Transverse colon (tissue), 4 donors: ENCODE results near the gene PTN. TPM values are rescaled to one million over a fixed set of nuclear protein-coding genes. Genes with fewer than 3 reads are reported as not detected.

Source experiments
- DNase-seq: peaks from one replicate; pipeline ENCODE4 v3.0.0-alpha.2; 2019
- H3K27ac ChIP-seq, 4 donors: fragments of 200-600 bp; sonication (generic); 2 replicates each; pipeline ENCODE4 v1.5.1; 2016 to 2018; ENCODE audit warnings: inconsistent platforms in 4 of 4
- H3K27me3 ChIP-seq: fragments of 200-600 bp; sonication (generic); 2 replicates; pipeline ENCODE4 v1.5.1; 2017; ENCODE audit warnings: inconsistent platforms
- H3K36me3 ChIP-seq, 4 donors: fragments of 200-600 bp; sonication (generic); 2 replicates each; pipeline ENCODE4 v1.5.1; 2017 to 2019; ENCODE audit warnings: inconsistent platforms in 4 of 4
- H3K4me1 ChIP-seq, 4 donors: fragments of 200-600 bp; sonication (generic); 2 replicates each; pipeline ENCODE4 v1.5.1; 2017 to 2020; ENCODE audit warnings: inconsistent platforms in 4 of 4
- H3K4me3 ChIP-seq, 4 donors: fragments of 200-600 bp; sonication (generic); 1 replicate in 1 of 4; 2 replicates in 3 of 4; pipeline versions ENCODE4 v1.5.1 to v1.6.1; 2017 to 2019; ENCODE audit warnings: inconsistent platforms in 4 of 4
- H3K9me3 ChIP-seq, 2 donors: fragments of 200-600 bp; sonication (generic); 2 replicates each; pipeline ENCODE4 v1.5.1; 2017 to 2019; ENCODE audit warnings: inconsistent platforms in 2 of 2
- EP300 ChIP-seq: sonication (generic); formaldehyde crosslinking; IDR thresholded peaks from one replicate; pipeline ENCODE4 v1.6.1; 2017; ENCODE audit warnings: antibody characterized with exemption, low read depth
- POLR2A ChIP-seq: fragments of 450-650 bp; IDR thresholded peaks from one replicate; pipeline ENCODE4 v1.6.1; 2016; ENCODE audit warnings: antibody characterized with exemption, mild to moderate bottlenecking, moderate library complexity
- POLR2AphosphoS5 ChIP-seq, 3 donors: sonication (generic); formaldehyde crosslinking; IDR thresholded peaks; one replicate each; pipeline ENCODE4 v1.6.1; 2016; ENCODE audit warnings: antibody characterized with exemption in 3 of 3
- WGBS, 2 donors: methylation state at CpG; one replicate each; pipeline ENCODE4 v1.1.5; 2018; ENCODE audit warnings: low coverage in 1 of 2; 5-methylcytosine and 5-hydroxymethylcytosine counted together
- in situ Hi-C, 4 donors: fragments of 200-750 bp; cut with MboI; loops; one replicate each; pipeline versions ENCODE4 v1.15.0 to v1.15.1; 2017; ENCODE audit warnings: low sequenced_read_pairs in 3 of 4, low pct_ligation_motif_present in 1 of 4, low pct_unique_long_range_greater_than_20kb in 1 of 4
- intact Hi-C: fragments of 100-400 bp; cut with DNase I; formaldehyde crosslinking; loops from one replicate; pipeline ENCODE4 v1.15.1; 2023; ENCODE audit warnings: low total_unique reads
- total RNA-seq, 4 donors: library from RNA; depleted of rRNA; stranded (reverse); fragments of >200 nt; gene quantifications; one replicate each; pipeline ENCODE4 v1.1.0, GENCODE V29; 2016
- TF ChIP-seq, protein P1 (sequence below), 5 experiments: fragments of 200-600 bp in 3 of 5; fragments of 450-650 bp in 2 of 5; sonication (generic) in 3 of 5; IDR thresholded peaks; 1 replicate in 2 of 5; 2 replicates in 3 of 5; pipeline ENCODE4 v1.5.1; 2016 to 2017; ENCODE audit warnings: antibody characterized with exemption in 5 of 5, inconsistent platforms in 3 of 5, mild to moderate bottlenecking in 2 of 5, moderate library complexity in 1 of 5

The PTN gene
- total RNA-seq, 4 donors from 2014 or later, result 3.0 to 6.4 (median 3.8) TPM

DNA sequence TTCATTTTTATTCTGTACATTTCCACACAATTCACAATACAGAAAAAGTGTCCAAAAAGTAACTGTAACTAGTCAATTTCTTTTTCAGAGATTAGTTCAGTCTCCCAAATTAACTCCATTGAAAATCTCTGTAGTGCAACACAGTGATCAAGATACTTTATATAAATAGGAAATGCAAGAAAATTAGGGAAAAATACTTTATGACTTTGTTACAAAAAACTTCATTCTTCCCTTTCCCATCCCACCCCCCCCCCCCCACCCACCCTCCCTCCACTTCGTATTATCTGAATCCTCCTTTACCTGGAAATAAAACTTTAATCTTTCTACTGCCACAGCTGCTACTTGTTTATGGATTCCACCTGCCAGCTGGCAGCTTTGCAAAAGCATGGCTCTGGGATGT is 37.5 kb upstream of the PTN start:
- Histone ChIP-seq H3K4me1 (no peaks in the 10 kb centered on the region), H3K27ac (no peak overlapping the region), H3K4me3 (no peak overlapping the region), H3K36me3 (no peaks in the 10 kb centered on the region), H3K27me3 (no peaks in the 10 kb centered on the region), H3K9me3 (no peaks in the 10 kb centered on the region)
- WGBS, 2 donors, result 29 to 56% methylated on average over 1 of the region's 1 CpG
- no peak for DNase-seq
- intact Hi-C loops (no loop called here), in situ Hi-C loops (no loop called here)
- TF ChIP-seq POLR2A (no peak), POLR2AphosphoS5 (IDR thresholded peaks at IDR 0.05) (no peak), EP300 (no peak)
- TF ChIP-seq, protein P1, sequence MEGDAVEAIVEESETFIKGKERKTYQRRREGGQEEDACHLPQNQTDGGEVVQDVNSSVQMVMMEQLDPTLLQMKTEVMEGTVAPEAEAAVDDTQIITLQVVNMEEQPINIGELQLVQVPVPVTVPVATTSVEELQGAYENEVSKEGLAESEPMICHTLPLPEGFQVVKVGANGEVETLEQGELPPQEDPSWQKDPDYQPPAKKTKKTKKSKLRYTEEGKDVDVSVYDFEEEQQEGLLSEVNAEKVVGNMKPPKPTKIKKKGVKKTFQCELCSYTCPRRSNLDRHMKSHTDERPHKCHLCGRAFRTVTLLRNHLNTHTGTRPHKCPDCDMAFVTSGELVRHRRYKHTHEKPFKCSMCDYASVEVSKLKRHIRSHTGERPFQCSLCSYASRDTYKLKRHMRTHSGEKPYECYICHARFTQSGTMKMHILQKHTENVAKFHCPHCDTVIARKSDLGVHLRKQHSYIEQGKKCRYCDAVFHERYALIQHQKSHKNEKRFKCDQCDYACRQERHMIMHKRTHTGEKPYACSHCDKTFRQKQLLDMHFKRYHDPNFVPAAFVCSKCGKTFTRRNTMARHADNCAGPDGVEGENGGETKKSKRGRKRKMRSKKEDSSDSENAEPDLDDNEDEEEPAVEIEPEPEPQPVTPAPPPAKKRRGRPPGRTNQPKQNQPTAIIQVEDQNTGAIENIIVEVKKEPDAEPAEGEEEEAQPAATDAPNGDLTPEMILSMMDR (IDR thresholded peaks at IDR 0.05), result no peak

DNA sequence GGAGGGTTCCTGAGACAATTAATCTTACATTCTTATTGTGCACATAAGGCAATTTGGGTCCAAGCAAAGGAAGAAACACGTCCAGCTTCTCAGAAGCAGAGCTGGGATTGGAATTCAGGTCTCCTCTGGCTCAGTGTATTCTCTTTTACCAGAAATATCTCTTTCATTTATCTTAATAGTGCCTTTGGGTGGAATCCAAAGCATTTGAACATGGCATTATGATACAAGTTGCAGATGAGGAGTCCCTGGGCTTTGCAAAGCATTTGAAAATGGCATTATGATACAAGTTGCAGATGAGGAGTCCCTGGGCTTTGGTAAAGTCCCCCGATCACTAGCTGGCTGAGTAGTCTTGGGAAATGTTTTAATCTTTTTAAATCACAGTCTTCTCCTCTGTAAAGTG is 30.0 kb upstream of the PTN start:
- no peak overlapping the region for H3K4me3 ChIP-seq
- no peaks in the 10 kb centered on the region for H3K9me3 ChIP-seq
- H3K27ac ChIP-seq, result no peak overlapping the region
- 43 to 67% methylated on average over 1 to 2 of the region's 2 CpGs for WGBS, 2 donors
- no peaks in the 10 kb centered on the region for H3K36me3 ChIP-seq
- in situ Hi-C loops (no loop called here), intact Hi-C loops (no loop called here)
- no peaks in the 10 kb centered on the region for H3K4me1 ChIP-seq
- DNase-seq, result no peak
- no peaks in the 10 kb centered on the region for H3K27me3 ChIP-seq
- TF ChIP-seq POLR2AphosphoS5 (IDR thresholded peaks at IDR 0.05) (no peak), EP300 (no peak), POLR2A (no peak)
- TF ChIP-seq, protein P1 (IDR thresholded peaks at IDR 0.05), result no peak

DNA sequence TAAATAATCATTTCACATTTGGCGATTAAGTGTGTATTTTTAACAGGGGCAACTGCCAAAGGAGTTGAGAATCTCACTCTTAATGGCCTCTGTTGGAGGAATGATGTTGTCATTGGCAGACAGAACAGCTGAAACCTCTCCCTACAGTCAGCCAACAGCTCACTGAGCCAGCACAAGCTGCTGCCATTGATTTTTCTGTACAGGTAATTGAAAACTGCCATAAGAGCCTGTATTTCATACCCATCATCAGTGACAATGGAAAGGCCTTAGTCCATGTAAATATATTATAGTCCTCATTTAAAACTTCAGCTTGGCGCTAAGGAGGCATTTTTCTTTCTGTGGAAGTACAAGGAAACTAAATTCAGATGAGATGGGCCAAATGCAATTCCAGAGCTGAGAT is 28.1 kb upstream of the PTN start:
- Histone ChIP-seq H3K27ac (no peak overlapping the region), H3K4me3 (no peak overlapping the region), H3K9me3 (no peaks in the 10 kb centered on the region), H3K27me3 (no peaks in the 10 kb centered on the region), H3K4me1 (no peaks in the 10 kb centered on the region), H3K36me3 (no peaks in the 10 kb centered on the region)
- TF ChIP-seq POLR2AphosphoS5 (IDR thresholded peaks at IDR 0.05) (no peak), POLR2A (no peak), EP300 (no peak)
- TF ChIP-seq, protein P1 (IDR thresholded peaks at IDR 0.05), result no peak
- in situ Hi-C loops (no loop called here), intact Hi-C loops (no loop called here)
- 59 to 73% methylated on average over 2 of the region's 2 CpGs for WGBS, 2 donors
- DNase-seq, result no peak

DNA sequence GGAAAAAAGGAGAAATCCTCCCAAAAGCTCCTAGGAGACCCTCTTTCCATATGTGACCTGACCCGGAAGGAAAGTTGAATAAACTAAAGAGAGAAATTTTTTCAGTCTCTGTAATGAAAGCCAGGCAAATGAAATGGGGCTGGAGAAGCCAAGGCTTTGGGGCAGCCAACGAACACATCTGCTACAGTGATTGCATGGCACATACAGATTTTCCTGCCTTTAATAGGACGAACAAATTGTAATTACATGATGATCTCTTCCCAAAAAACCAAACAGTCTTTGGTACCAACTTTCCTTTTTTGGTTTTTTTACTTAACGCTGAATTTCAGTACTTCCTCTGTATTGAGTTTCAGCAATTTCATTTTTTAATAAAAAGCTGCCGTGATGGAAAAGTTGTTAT is 23.5 kb upstream of the PTN start:
- no peak overlapping the region for H3K27ac ChIP-seq
- no peaks in the 10 kb centered on the region for H3K9me3 ChIP-seq
- H3K4me3 ChIP-seq, result no peak overlapping the region
- no peaks in the 10 kb centered on the region for H3K27me3 ChIP-seq
- in situ Hi-C loops, result no loop called here
- TF ChIP-seq POLR2A (no peak), EP300 (no peak), POLR2AphosphoS5 (IDR thresholded peaks at IDR 0.05) (no peak)
- TF ChIP-seq, protein P1 (IDR thresholded peaks at IDR 0.05), result no peak
- no peaks in the 10 kb centered on the region for H3K4me1 ChIP-seq
- 77 to 88% methylated on average over 5 of the region's 5 CpGs for WGBS, 2 donors
- DNase-seq, result no peak
- intact Hi-C loops, result no loop called here
- no peaks in the 10 kb centered on the region for H3K36me3 ChIP-seq
